K562 (cell line): ENCODE results near the gene NXN. TPM values are rescaled to one million over a fixed set of nuclear protein-coding genes. Genes with fewer than 3 reads are reported as not detected.

Experiments
- ATAC-seq: fragments of 200-7000 bp; cut with Tn5 transposase; 3 replicates; pipeline ENCODE4 v1.9.1; 2020; ENCODE audit warnings: moderate library complexity
- BruUV-seq: library from RNA; stranded (reverse); fragments of 400-500 nt; replicated peaks from 2 replicates; lab custom pipeline; 2021; lab: Mats Ljungman, UMichigan
- CTCF ChIA-PET: fragments of 300-600 bp; formaldehyde crosslinking; extraction: SDS; loops from one replicate; lab custom pipeline; 2021; ENCODE audit warnings: low intra/inter-chr PET ratio; lab: Yijun Ruan, JAX
- POLR2A ChIA-PET: fragments of 300-600, 350-650 bp; sonication (Branson Sonifier 250); formaldehyde crosslinking; extraction: SDS; loops from one replicate; lab custom pipeline; 2021; ENCODE audit warnings: antibody characterized with exemption, inconsistent platforms; lab: Yijun Ruan, JAX
- DNase-seq, 4 experiments: peaks; one replicate each; pipeline versions ENCODE4 v3.0.0 to v3.0.0-alpha.2; 2011 to 2018; ENCODE audit warnings: low spot score in 3 of 4, mixed read lengths in 3 of 4; ENCODE audit errors: extremely low read depth in 1 of 4
- FAIRE-seq: peaks from 2 replicates; lab custom pipeline; 2011; peaks lifted over from hg19 to GRCh38; lab: Jason Lieb, UNC
- H2AFZ ChIP-seq: 2 replicates; pipeline ENCODE4 v1.6.0; 2011; ENCODE audit warnings: low read depth, low read length, control low read depth, inconsistent platforms
- H3K27ac ChIP-seq: fragments of 200-600 bp; 3 replicates; pipeline ENCODE4 v1.8.0; 2011; ENCODE audit warnings: low read depth, mild to moderate bottlenecking, control low read depth, inconsistent platforms, low read length, moderate library complexity, mixed read lengths; ENCODE audit errors: extremely low read depth
- H3K27me3 ChIP-seq, 2 experiments: fragments of 300-600 bp in 1 of 2; 2 replicates in 1 of 2; 3 replicates in 1 of 2; pipeline versions ENCODE4 v1.6.0 to v1.8.0; 2011; ENCODE audit warnings: inconsistent platforms in 2 of 2, low read length in 2 of 2, mild to moderate bottlenecking in 1 of 2, mixed read lengths in 1 of 2, moderate library complexity in 1 of 2; ENCODE audit not compliant: control insufficient read depth in 2 of 2, insufficient read depth in 2 of 2
- H3K36me3 ChIP-seq: fragments of 300-600 bp; 3 replicates; pipeline ENCODE4 v1.8.0; 2011; ENCODE audit warnings: mild to moderate bottlenecking, low read length, inconsistent platforms; ENCODE audit not compliant: control insufficient read depth, insufficient read depth
- H3K4me1 ChIP-seq, 2 experiments: fragments of 200-600 bp in 1 of 2; replicated peaks in 1 of 2; 2 replicates in 1 of 2; 3 replicates in 1 of 2; pipeline versions ENCODE4 v1.5.1 to v1.8.0; 2011; ENCODE audit warnings: inconsistent platforms in 2 of 2, low read length in 2 of 2, mild to moderate bottlenecking in 1 of 2, mixed read lengths in 1 of 2, moderate library complexity in 1 of 2; ENCODE audit not compliant: control insufficient read depth in 2 of 2, insufficient read depth in 2 of 2
- H3K4me2 ChIP-seq: 2 replicates; pipeline ENCODE4 v1.6.1; 2011; ENCODE audit warnings: low read length, control low read depth, inconsistent platforms, mixed read lengths; ENCODE audit not compliant: insufficient read depth
- H3K4me3 ChIP-seq: fragments of 200-600 bp; sonication (generic), shearing (Covaris generic); 2 replicates; pipeline ENCODE4 v1.5.1; 2016; ENCODE audit warnings: control low read depth, inconsistent platforms
- H3K79me2 ChIP-seq: fragments of 200-600 bp; 3 replicates; pipeline ENCODE4 v1.8.0; 2011; ENCODE audit warnings: low read length, inconsistent platforms; ENCODE audit not compliant: control insufficient read depth, insufficient read depth
- H3K9ac ChIP-seq, 2 experiments: 2 replicates each; pipeline versions ENCODE4 v1.6.0 to v1.6.1; 2011; ENCODE audit warnings: low read depth in 2 of 2, low read length in 2 of 2, control low read depth in 1 of 2, inconsistent platforms in 1 of 2, mild to moderate bottlenecking in 1 of 2, mixed read lengths in 1 of 2; ENCODE audit not compliant: insufficient read depth in 1 of 2
- H3K9me1 ChIP-seq: one replicate; pipeline ENCODE4 v1.6.0; 2011; ENCODE audit warnings: inconsistent platforms, mild to moderate bottlenecking, low read length, moderate library complexity; ENCODE audit not compliant: control insufficient read depth, insufficient read depth
- H3K9me3 ChIP-seq: replicated peaks from 2 replicates; pipeline ENCODE4 v1.5.1; 2011; ENCODE audit warnings: low read depth, low read length, inconsistent platforms; ENCODE audit not compliant: control insufficient read depth, insufficient read depth
- H4K20me1 ChIP-seq: replicated peaks from 2 replicates; pipeline ENCODE4 v1.6.1; 2011; ENCODE audit warnings: low read length, inconsistent platforms, mixed read lengths; ENCODE audit not compliant: control insufficient read depth, insufficient read depth
- DMBX1 ChIP-seq: fragments of 250-450 bp; sonication (Bioruptor Pico); IDR thresholded peaks from 2 replicates; pipeline ENCODE4 v1.8.0; 2022; ENCODE audit warnings: inconsistent platforms, mild to moderate bottlenecking, moderate library complexity, borderline replicate concordance
- FOXK2 ChIP-seq, 2 experiments: fragments of 450-650 bp; IDR thresholded peaks in 1 of 2; conservative IDR thresholded peaks in 1 of 2; 2 replicates each; pipeline ENCODE4 v1.6.1; 2016; ENCODE audit warnings: low read depth in 2 of 2, mild to moderate bottlenecking in 1 of 2
- NFIX ChIP-seq: fragments of 250-450 bp; sonication (Bioruptor Pico); IDR thresholded peaks from 2 replicates; pipeline ENCODE4 v1.4.0; 2020; ENCODE audit warnings: low read depth, mild to moderate bottlenecking, moderate library complexity
- SETDB1 ChIP-seq: IDR thresholded peaks from one replicate; pipeline ENCODE4 v1.6.1; 2012; ENCODE audit warnings: low read length, control low read depth, inconsistent platforms
- SIN3B ChIP-seq: fragments of 450-650 bp; IDR thresholded peaks from 2 replicates; pipeline ENCODE4 v1.6.1; 2017; ENCODE audit warnings: low read depth, mild to moderate bottlenecking, moderate library complexity
- TAL1 ChIP-seq: fragments of 450-650 bp; IDR thresholded peaks from 2 replicates; pipeline ENCODE4 v1.6.1; 2016; ENCODE audit warnings: mild to moderate bottlenecking
- TBP ChIP-seq: optimal IDR thresholded peaks from 2 replicates; pipeline ENCODE3; 2011; ENCODE audit warnings: low read depth, low read length, improper control_type of control experiment
- ZBTB8A ChIP-seq: fragments of 450-650 bp; IDR thresholded peaks from 2 replicates; pipeline ENCODE4 v1.6.1; 2018; ENCODE audit warnings: mild to moderate bottlenecking, moderate library complexity; ENCODE audit not compliant: partially characterized antibody
- ZNF609 ChIP-seq: sonication (generic); formaldehyde crosslinking; IDR thresholded peaks from 2 replicates; pipeline ENCODE4 v1.8.1; 2023; ENCODE audit warnings: missing genetic modification reagents, mild to moderate bottlenecking, borderline replicate concordance
- WGBS: fragments of 100-300 bp; shearing (Covaris generic); methylation state at CpG from one replicate; pipeline ENCODE4 v1.1.6; 2016; ENCODE audit warnings: low coverage, mixed read lengths; ENCODE audit not compliant: insufficient coverage; ENCODE audit errors: missing lambda C conversion rate; 5-methylcytosine and 5-hydroxymethylcytosine counted together
- in situ Hi-C: fragments of 300-500 bp; cut with MboI; formaldehyde crosslinking; loops from 4 replicates; pipeline ENCODE4 v1.15.0; 2018; ENCODE audit warnings: inconsistent platforms, mixed read lengths
- intact Hi-C: fragments of 100-400 bp; cut with micrococcal nuclease; formaldehyde crosslinking; loops from 2 replicates; pipeline ENCODE4 v1.14.2; 2022
- polyA plus RNA-seq, 8 experiments: library from polyadenylated mRNA; depleted of rRNA in 4 of 8; stranded (reverse) in 5 of 8; unstranded in 3 of 8; fragments of >200 nt; fragmentation: Nextera tagmentation in 2 of 8; fragmentation: Illumina TruSeq in 1 of 8; extraction: Ambion mirVana in 2 of 8; extraction: Trizol in 1 of 8; gene quantifications; 2 replicates each; pipeline versions ENCODE4 v1.2.1 to v1.2.3, GENCODE V29; 2011 to 2014; ENCODE audit warnings: inconsistent platforms in 1 of 8, missing spikeins in 1 of 8
- total RNA-seq, 7 experiments: library from RNA; depleted of rRNA in 6 of 7; stranded (reverse); fragments of >200 nt in 6 of 7; fragmentation: Illumina TruSeq in 2 of 7; extraction: Trizol in 2 of 7; gene quantifications; 2 replicates each; pipeline versions ENCODE4 v1.2.1 to v1.2.3, GENCODE V29; 2011 to 2021; ENCODE audit warnings: low replicate concordance in 1 of 7
- TF ChIP-seq, protein P1 (sequence below): fragments of 450-650 bp; formaldehyde crosslinking; IDR thresholded peaks from 2 replicates; pipeline ENCODE4 v1.4.0; 2020; ENCODE audit warnings: mild to moderate bottlenecking, moderate library complexity

Gene NXN
- total and polyA plus RNA-seq, 9 of the 15 experiments (the other 6 are each of a cell fraction or from before 2014, with no cell fraction given) = 0.08 to 0.39 (median 0.29) TPM; not detected in 5

- Histone ChIP-seq H3K4me2 (no peak overlapping the region), H3K27ac (no peak overlapping the region), H3K27me3 (peaks cover 14 to 55% of the 10 kb centered on the region in 2 experiments; a peak in 4 of 5 replicates), H3K9ac (no peak overlapping the region), H4K20me1 (no peaks in the 10 kb centered on the region), H3K36me3 (no peaks in the 10 kb centered on the region), H3K4me1 (no peaks in the 10 kb centered on the region), H3K79me2 (no peaks in the 10 kb centered on the region), H3K4me3 (no peak overlapping the region), H3K9me3 (no peaks in the 10 kb centered on the region), H3K9me1 (no peaks in the 10 kb centered on the region), H2AFZ (no peak overlapping the region)
- intact Hi-C loops (no loop called here), in situ Hi-C loops (no loop called here)
- ChIA-PET CTCF (no interaction called here), POLR2A (no interaction called here)
- TF ChIP-seq NFIX (CRISPR knock-in tag) (no peak), ZBTB8A (no peak), TAL1 (no peak)
- TF ChIP-seq, protein P1, sequence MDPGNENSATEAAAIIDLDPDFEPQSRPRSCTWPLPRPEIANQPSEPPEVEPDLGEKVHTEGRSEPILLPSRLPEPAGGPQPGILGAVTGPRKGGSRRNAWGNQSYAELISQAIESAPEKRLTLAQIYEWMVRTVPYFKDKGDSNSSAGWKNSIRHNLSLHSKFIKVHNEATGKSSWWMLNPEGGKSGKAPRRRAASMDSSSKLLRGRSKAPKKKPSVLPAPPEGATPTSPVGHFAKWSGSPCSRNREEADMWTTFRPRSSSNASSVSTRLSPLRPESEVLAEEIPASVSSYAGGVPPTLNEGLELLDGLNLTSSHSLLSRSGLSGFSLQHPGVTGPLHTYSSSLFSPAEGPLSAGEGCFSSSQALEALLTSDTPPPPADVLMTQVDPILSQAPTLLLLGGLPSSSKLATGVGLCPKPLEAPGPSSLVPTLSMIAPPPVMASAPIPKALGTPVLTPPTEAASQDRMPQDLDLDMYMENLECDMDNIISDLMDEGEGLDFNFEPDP (CRISPR knock-in tag) = no peak
- WGBS = 8% methylated on average over 6 of the region's 8 CpGs
- FAIRE-seq (no peak), ATAC-seq (no peak), DNase-seq (no peak)
- no TSS peak for BruUV-seq
Observed at GRCh38 chr17:902463-902862, 77.1 kb downstream of the NXN start.

GRCh38 chr17:901964-902363 lies 77.6 kb downstream of the NXN start:
- no peak overlapping the region for H3K9ac ChIP-seq
- no peak overlapping the region for H3K4me3 ChIP-seq
- FAIRE-seq (no peak), ATAC-seq (no peak), DNase-seq (no peak)
- no TSS peak for BruUV-seq
- ChIA-PET POLR2A (no interaction called here), CTCF (no interaction called here)
- H3K36me3 ChIP-seq = no peaks in the 10 kb centered on the region
- no peaks in the 10 kb centered on the region for H3K9me3 ChIP-seq
- no peak overlapping the region for H3K4me2 ChIP-seq
- no peak overlapping the region for H3K27ac ChIP-seq
- in situ Hi-C loops (no loop called here), intact Hi-C loops (no loop called here)
- no peaks in the 10 kb centered on the region for H3K9me1 ChIP-seq
- H3K27me3 ChIP-seq = peaks cover 14 to 55% of the 10 kb centered on the region in 2 experiments; a peak in 4 of 5 replicates
- 6% methylated on average over 13 of the region's 21 CpGs for WGBS
- no peaks in the 10 kb centered on the region for H4K20me1 ChIP-seq
- no peak overlapping the region for H2AFZ ChIP-seq
- H3K4me1 ChIP-seq = no peaks in the 10 kb centered on the region
- H3K79me2 ChIP-seq = no peaks in the 10 kb centered on the region
- TF ChIP-seq DMBX1 (CRISPR knock-in tag) (no peak), SIN3B (no peak), TBP (no peak), FOXK2 (conservative IDR thresholded peaks at IDR 0.05 in 1 of 2, IDR thresholded peaks at IDR 0.05 in 1 of 2; ENCODE audit: low read depth in 2 of 2) (no peak), ZNF609 (CRISPR knock-in tag) (no peak), SETDB1 (no peak)
